ENCODE data around the gene MBTD1.

- no peak for TF ChIP-seq CTCF (IDR thresholded peaks at IDR 0.05 in 8 of 11, conservative IDR thresholded peaks at IDR 0.05 in 3 of 11)
- no peak for TF ChIP-seq POLR2A (IDR thresholded peaks at IDR 0.05)
- TF ChIP-seq POLR2AphosphoS5 (IDR thresholded peaks at IDR 0.05): no peak
These were observed 107.1 kb downstream of the MBTD1 start for GRCh38 chr17:51152766-51153209.

Data from spleen (tissue), 7 donors.